Embryonic facial prominence (tissue), 1 donor: ENCODE data around the gene EGFL7.

Experiments used
- DNase-seq: peaks from one replicate; pipeline ENCODE4 v3.0.0-alpha.2; 2016; ENCODE audit errors: extremely low spot score

Gene EGFL7

GRCh38 chr9:136717399-136717798 is 54.7 kb downstream of the EGFL7 start:
- no peak for DNase-seq

- no peak for DNase-seq
Measured at GRCh38 chr9:136718345-136719194, 55.9 kb downstream of the EGFL7 start.

- no peak for DNase-seq
Measured at GRCh38 chr9:136719195-136719880, 56.6 kb downstream of the EGFL7 start.

- DNase-seq, result no peak
Measured at GRCh38 chr9:136720251-136720897, 57.7 kb downstream of the EGFL7 start.

GRCh38 chr9:136720898-136721338 is 58.2 kb downstream of the EGFL7 start:
- no peak for DNase-seq

- no peak for DNase-seq
Measured at GRCh38 chr9:136721339-136722092, 58.8 kb downstream of the EGFL7 start.
